Keratinocyte (primary cell): ENCODE results near the gene TAB2. TPM values are rescaled to one million over a fixed set of nuclear protein-coding genes. Genes with fewer than 3 reads are reported as not detected.
"Not testable (repeated sequence)": the region's sequence is repeated elsewhere in the genome, so short reads cannot be mapped to it uniquely, and the experiment has no call there.

Experiments
- DNase-seq: peaks from one replicate; pipeline ENCODE4 v3.0.0-alpha.2; 2011; ENCODE audit warnings: low read depth, missing footprints, low spot score
- FAIRE-seq: peaks from 2 replicates; lab custom pipeline; 2011; peaks lifted over from hg19 to GRCh38; lab: Jason Lieb, UNC
- H2AFZ ChIP-seq: 2 replicates; pipeline ENCODE4 v1.6.0; 2012; ENCODE audit warnings: low read length, control low read depth, inconsistent platforms; ENCODE audit not compliant: control insufficient read depth
- H3K27ac ChIP-seq: 2 replicates; pipeline ENCODE4 v1.5.1; 2011; ENCODE audit warnings: low read length; ENCODE audit not compliant: control insufficient read depth, insufficient read depth
- H3K27me3 ChIP-seq: 3 replicates; pipeline ENCODE4 v1.6.0; 2011; ENCODE audit warnings: low read length; ENCODE audit not compliant: control insufficient read depth, insufficient read depth; ENCODE audit errors: extremely low read depth
- H3K36me3 ChIP-seq, 2 experiments: 2 replicates in 1 of 2; 3 replicates in 1 of 2; pipeline ENCODE4 v1.5.1; 2011; ENCODE audit warnings: low read length in 2 of 2, mild to moderate bottlenecking in 1 of 2; ENCODE audit not compliant: control insufficient read depth in 2 of 2, insufficient read depth in 2 of 2; ENCODE audit errors: extremely low read depth in 1 of 2
- H3K4me1 ChIP-seq: 3 replicates; pipeline ENCODE4 v1.5.1; 2011; ENCODE audit warnings: low read length; ENCODE audit not compliant: control insufficient read depth, insufficient read depth; ENCODE audit errors: extremely low read depth
- H3K4me2 ChIP-seq: 3 replicates; pipeline ENCODE4 v1.6.0; 2011; ENCODE audit warnings: low read depth, low read length; ENCODE audit not compliant: control insufficient read depth, insufficient read depth; ENCODE audit errors: extremely low read depth
- H3K4me3 ChIP-seq, 3 experiments: fragments of 200-600 bp in 1 of 3; sonication (generic) in 1 of 3; 2 replicates in 2 of 3; 3 replicates in 1 of 3; pipeline ENCODE4 v1.5.1; 2011 to 2016; ENCODE audit warnings: low read length in 3 of 3, mild to moderate bottlenecking in 3 of 3, control low read depth in 2 of 3, inconsistent platforms in 1 of 3, low read depth in 1 of 3, mixed read lengths in 1 of 3, mixed run types in 1 of 3, moderate library complexity in 1 of 3; ENCODE audit not compliant: control insufficient read depth in 2 of 3, insufficient read depth in 2 of 3; ENCODE audit errors: extremely low read depth in 1 of 3
- H3K79me2 ChIP-seq: 2 replicates; pipeline ENCODE4 v1.6.0; 2012; ENCODE audit warnings: low read length; ENCODE audit not compliant: control insufficient read depth, insufficient read depth
- H3K9ac ChIP-seq: 3 replicates; pipeline ENCODE4 v1.6.0; 2011; ENCODE audit warnings: low read length; ENCODE audit not compliant: control insufficient read depth, insufficient read depth; ENCODE audit errors: extremely low read depth
- H3K9me1 ChIP-seq: 3 replicates; pipeline ENCODE4 v1.6.0; 2011; ENCODE audit warnings: low read length; ENCODE audit not compliant: control insufficient read depth, insufficient read depth; ENCODE audit errors: extremely low read depth
- H3K9me3 ChIP-seq: 2 replicates; pipeline ENCODE4 v1.5.1; 2012; ENCODE audit warnings: low read depth, low read length; ENCODE audit not compliant: control insufficient read depth
- H4K20me1 ChIP-seq: 3 replicates; pipeline ENCODE4 v1.6.0; 2011; ENCODE audit warnings: low read length; ENCODE audit not compliant: control insufficient read depth, insufficient read depth; ENCODE audit errors: extremely low read depth
- EZH2 ChIP-seq: IDR thresholded peaks from one replicate; pipeline ENCODE4 v1.6.1; 2012; ENCODE audit warnings: inconsistent platforms, mild to moderate bottlenecking, low read length, moderate library complexity
- dilution Hi-C: fragments of 300-500 bp; cut with MboI; formaldehyde crosslinking; loops from one replicate; pipeline ENCODE4 v1.7.0; 2020; ENCODE audit warnings: low sequenced_read_pairs; ENCODE audit not compliant: extremely low pct_ligation_motif_present
- polyA plus RNA-seq, 5 experiments: library from polyadenylated mRNA; depleted of rRNA in 3 of 5; stranded (reverse) in 3 of 5; stranded (forward) in 1 of 5; unstranded in 1 of 5; fragments of >200 nt; gene quantifications; 1 replicate in 1 of 5; 2 replicates in 3 of 5; 3 replicates in 1 of 5; pipeline versions ENCODE4 v1.2.1 to v1.2.3, GENCODE V29; 2011 to 2012; ENCODE audit warnings: missing spikeins in 2 of 5, low read depth in 1 of 5, low replicate concordance in 1 of 5
- TF ChIP-seq, protein P1 (sequence below), 3 experiments: IDR thresholded peaks in 1 of 3; conservative IDR thresholded peaks in 1 of 3; optimal IDR thresholded peaks in 1 of 3; 2 replicates in 2 of 3; 3 replicates in 1 of 3; pipeline versions ENCODE3 to v1.5.1; 2011; ENCODE audit warnings: low read length in 3 of 3, mild to moderate bottlenecking in 3 of 3, moderate library complexity in 2 of 3, control low read depth in 1 of 3, inconsistent platforms in 1 of 3; ENCODE audit not compliant: insufficient read depth in 2 of 3; ENCODE audit errors: extremely low read depth in 1 of 3

TAB2 gene
- polyA plus RNA-seq, 1 donor (not counting 4 experiments of a cell fraction or from before 2014, with no cell fraction given), result 47.5 TPM

DNA sequence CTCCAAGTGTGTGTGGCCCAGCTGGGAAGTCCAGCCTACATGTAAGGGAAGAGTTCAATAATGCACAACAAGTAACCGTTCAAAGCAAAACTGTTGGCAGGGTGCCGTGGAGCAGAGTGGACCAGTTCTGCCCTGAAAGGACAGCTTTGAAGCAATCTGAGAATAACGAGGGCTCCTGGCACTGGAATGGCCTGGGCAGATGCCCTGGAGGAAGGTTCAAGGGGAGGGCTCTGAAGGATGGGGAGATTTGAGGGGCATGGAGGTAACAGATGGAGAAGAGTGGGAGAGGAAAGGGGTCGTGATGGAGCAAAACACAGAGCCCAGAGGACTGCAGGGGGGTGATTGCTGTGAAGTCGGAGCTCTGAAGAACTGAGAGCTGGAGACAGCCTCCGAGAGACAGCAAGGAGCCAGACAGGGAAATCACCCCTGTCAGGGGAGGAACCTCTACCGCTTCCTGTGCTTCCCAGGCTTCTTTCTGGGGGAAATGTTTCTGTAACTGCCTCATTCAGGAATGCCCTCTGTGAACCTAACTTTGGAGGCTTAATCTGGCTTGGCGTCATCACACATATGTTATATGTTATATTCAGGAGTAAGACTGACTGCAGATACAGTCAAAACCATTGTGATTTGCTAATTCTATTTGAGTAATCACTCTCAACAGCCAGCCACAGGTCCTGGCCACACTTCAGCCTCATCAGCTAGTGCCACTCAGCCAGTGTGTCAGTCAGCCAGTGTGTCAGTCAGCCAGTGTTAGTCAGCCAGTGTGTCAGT lies 126.1 kb downstream of the TAB2 start:
- H3K9me3 ChIP-seq, result peaks cover 4% of the 10 kb centered on the region
- H3K9ac ChIP-seq, result no peak overlapping the region
- DNase-seq (no peak), FAIRE-seq (no peak)
- no peaks in the 10 kb centered on the region for H3K79me2 ChIP-seq
- no peaks in the 10 kb centered on the region for H4K20me1 ChIP-seq
- peaks cover 4% of the 10 kb centered on the region for H3K27me3 ChIP-seq
- no peak overlapping the region for H3K4me2 ChIP-seq
- H3K36me3 ChIP-seq, result no peaks in the 10 kb centered on the region
- H2AFZ ChIP-seq, result no peak overlapping the region
- H3K27ac ChIP-seq, result no peak overlapping the region
- H3K4me3 ChIP-seq, result no peak overlapping the region
- H3K9me1 ChIP-seq, result no peaks in the 10 kb centered on the region
- H3K4me1 ChIP-seq, result no peaks in the 10 kb centered on the region
- dilution Hi-C loops, result no loop called here
- no peak for TF ChIP-seq EZH2
- TF ChIP-seq, protein P1, sequence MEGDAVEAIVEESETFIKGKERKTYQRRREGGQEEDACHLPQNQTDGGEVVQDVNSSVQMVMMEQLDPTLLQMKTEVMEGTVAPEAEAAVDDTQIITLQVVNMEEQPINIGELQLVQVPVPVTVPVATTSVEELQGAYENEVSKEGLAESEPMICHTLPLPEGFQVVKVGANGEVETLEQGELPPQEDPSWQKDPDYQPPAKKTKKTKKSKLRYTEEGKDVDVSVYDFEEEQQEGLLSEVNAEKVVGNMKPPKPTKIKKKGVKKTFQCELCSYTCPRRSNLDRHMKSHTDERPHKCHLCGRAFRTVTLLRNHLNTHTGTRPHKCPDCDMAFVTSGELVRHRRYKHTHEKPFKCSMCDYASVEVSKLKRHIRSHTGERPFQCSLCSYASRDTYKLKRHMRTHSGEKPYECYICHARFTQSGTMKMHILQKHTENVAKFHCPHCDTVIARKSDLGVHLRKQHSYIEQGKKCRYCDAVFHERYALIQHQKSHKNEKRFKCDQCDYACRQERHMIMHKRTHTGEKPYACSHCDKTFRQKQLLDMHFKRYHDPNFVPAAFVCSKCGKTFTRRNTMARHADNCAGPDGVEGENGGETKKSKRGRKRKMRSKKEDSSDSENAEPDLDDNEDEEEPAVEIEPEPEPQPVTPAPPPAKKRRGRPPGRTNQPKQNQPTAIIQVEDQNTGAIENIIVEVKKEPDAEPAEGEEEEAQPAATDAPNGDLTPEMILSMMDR (optimal IDR thresholded peaks at IDR 0.05 in 1 of 3, IDR thresholded peaks at IDR 0.05 in 1 of 3, conservative IDR thresholded peaks at IDR 0.05 in 1 of 3; ENCODE audit: extremely low read depth in 1 of 3, insufficient read depth in 2 of 3, low read length in 3 of 3), result no peak

DNA sequence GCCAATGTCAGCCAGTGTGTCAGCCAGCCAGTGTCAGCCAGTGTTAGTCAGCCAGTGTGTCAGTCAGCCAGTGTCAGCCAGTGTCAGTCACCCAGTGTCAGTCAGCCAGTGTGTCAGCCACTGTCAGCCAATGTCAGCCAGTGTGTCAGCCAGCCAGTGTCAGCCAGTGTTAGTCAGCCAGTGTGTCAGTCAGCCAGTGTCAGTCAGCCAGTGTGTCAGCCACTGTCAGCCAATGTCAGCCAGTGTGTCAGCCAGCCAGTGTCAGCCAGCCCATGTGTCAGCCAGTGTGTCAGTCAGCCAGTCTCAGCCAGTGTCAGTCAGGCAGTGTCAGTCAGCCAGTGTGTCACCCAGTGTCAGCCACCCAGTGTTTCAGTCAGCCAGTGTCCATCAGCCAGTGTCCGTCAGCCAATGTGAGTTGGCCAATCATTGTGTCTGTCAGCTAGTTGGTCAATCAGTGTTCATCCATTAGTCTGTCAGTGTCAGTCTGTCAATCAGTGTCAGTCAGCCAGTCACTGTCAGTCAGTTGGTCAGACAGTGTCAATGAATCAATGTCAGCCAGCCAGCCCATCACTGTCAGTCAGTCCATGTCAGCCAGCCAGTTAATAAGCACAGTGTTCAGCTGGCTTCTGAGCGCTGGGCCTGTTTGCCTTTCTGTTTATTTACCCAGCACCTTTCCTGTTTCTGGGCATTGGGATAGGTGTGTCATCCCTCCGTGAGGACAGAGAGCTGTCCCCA lies 127.0 kb downstream of the TAB2 start:
- H3K4me1 ChIP-seq, H3K36me3 ChIP-seq, H3K9me1 ChIP-seq, dilution Hi-C loops, H3K79me2 ChIP-seq, H3K9ac ChIP-seq, H3K4me2 ChIP-seq, H3K4me3 ChIP-seq, H3K27me3 ChIP-seq, FAIRE-seq, H4K20me1 ChIP-seq, H2AFZ ChIP-seq, H3K9me3 ChIP-seq, H3K27ac ChIP-seq, DNase-seq: not testable (repeated sequence)
